H9 (cell line): Measurements from ENCODE around the gene LRP1B. TPM values are rescaled to one million over a fixed set of nuclear protein-coding genes. Genes with fewer than 3 reads are reported as not detected.

Experiments used
- DNase-seq: peaks from one replicate; pipeline ENCODE4 v3.0.0-alpha.2; 2017
- H2AFZ ChIP-seq: one replicate; pipeline ENCODE4 v1.6.1; 2013; ENCODE audit warnings: mild to moderate bottlenecking, low read length, control low read depth, moderate library complexity
- H2AK5ac ChIP-seq: 2 replicates; pipeline ENCODE4 v1.6.1; 2013; ENCODE audit warnings: low read length, control low read depth, mixed read lengths; ENCODE audit not compliant: insufficient read length
- H2BK120ac ChIP-seq: one replicate; pipeline ENCODE4 v1.6.1; 2013; ENCODE audit warnings: low read depth, mild to moderate bottlenecking, low read length, control low read depth, inconsistent platforms; ENCODE audit not compliant: poor library complexity, severe bottlenecking
- H2BK12ac ChIP-seq: 2 replicates; pipeline ENCODE4 v1.6.1; 2013; ENCODE audit warnings: low read length, control low read depth, mixed read lengths, low read depth; ENCODE audit not compliant: insufficient read length
- H2BK15ac ChIP-seq: 2 replicates; pipeline ENCODE4 v1.6.1; 2013; ENCODE audit warnings: low read depth, low read length, control low read depth
- H2BK20ac ChIP-seq: one replicate; pipeline ENCODE4 v1.6.1; 2013; ENCODE audit warnings: low read depth, mild to moderate bottlenecking, low read length, control low read depth, inconsistent platforms; ENCODE audit not compliant: poor library complexity, severe bottlenecking
- H2BK5ac ChIP-seq: 2 replicates; pipeline ENCODE4 v1.6.1; 2013; ENCODE audit warnings: low read length, control low read depth, mixed read lengths; ENCODE audit not compliant: insufficient read length
- H3K14ac ChIP-seq: 2 replicates; pipeline ENCODE4 v1.6.1; 2013; ENCODE audit warnings: low read length, control low read depth; ENCODE audit not compliant: insufficient read depth
- H3K18ac ChIP-seq: 2 replicates; pipeline ENCODE4 v1.6.1; 2013; ENCODE audit warnings: low read depth, mild to moderate bottlenecking, mixed read lengths, low read length, control low read depth; ENCODE audit not compliant: insufficient read length
- H3K23ac ChIP-seq: 2 replicates; pipeline ENCODE4 v1.6.1; 2013; ENCODE audit warnings: low read length, control low read depth, mixed read lengths, low read depth; ENCODE audit not compliant: insufficient read length
- H3K23me2 ChIP-seq: 2 replicates; pipeline ENCODE4 v1.6.1; 2013; ENCODE audit warnings: low read depth, mild to moderate bottlenecking, mixed read lengths, low read length, control low read depth; ENCODE audit not compliant: insufficient read length, poor library complexity, severe bottlenecking
- H3K27ac ChIP-seq: 2 replicates; pipeline ENCODE4 v1.5.1; 2013; ENCODE audit warnings: low read length, control low read depth, mixed read lengths, low read depth; ENCODE audit not compliant: insufficient read length
- H3K27me3 ChIP-seq: 2 replicates; pipeline ENCODE4 v1.6.1; 2013; ENCODE audit warnings: low read length, control low read depth, inconsistent platforms; ENCODE audit not compliant: insufficient read depth
- H3K4ac ChIP-seq: 2 replicates; pipeline ENCODE4 v1.6.1; 2013; ENCODE audit warnings: low read depth, mild to moderate bottlenecking, control low read depth, inconsistent platforms, low read length, moderate library complexity
- H3K4me1 ChIP-seq: 2 replicates; pipeline ENCODE4 v1.6.1; 2013; ENCODE audit warnings: low read length, control low read depth, inconsistent platforms; ENCODE audit not compliant: insufficient read depth
- H3K4me2 ChIP-seq: 2 replicates; pipeline ENCODE4 v1.6.1; 2013; ENCODE audit warnings: low read length, control low read depth, mixed read lengths; ENCODE audit not compliant: insufficient read length, insufficient read depth
- H3K56ac ChIP-seq: 2 replicates; pipeline ENCODE4 v1.6.1; 2013; ENCODE audit warnings: low read depth, mild to moderate bottlenecking, mixed read lengths, low read length, control low read depth; ENCODE audit not compliant: insufficient read length
- H3K79me1 ChIP-seq: 2 replicates; pipeline ENCODE4 v1.6.1; 2013; ENCODE audit warnings: low read depth, mild to moderate bottlenecking, moderate library complexity, low read length, control low read depth, inconsistent platforms; ENCODE audit not compliant: insufficient read depth, poor library complexity, severe bottlenecking
- H3K79me2 ChIP-seq: 2 replicates; pipeline ENCODE4 v1.6.1; 2013; ENCODE audit warnings: low read length, control low read depth, inconsistent platforms; ENCODE audit not compliant: insufficient read depth
- H3K9ac ChIP-seq: 2 replicates; pipeline ENCODE4 v1.6.1; 2013; ENCODE audit warnings: low read length, control low read depth, mixed read lengths; ENCODE audit not compliant: insufficient read length; ENCODE audit errors: extremely low read depth
- H3K9me3 ChIP-seq: one replicate; pipeline ENCODE4 v1.6.1; 2013; ENCODE audit warnings: low read depth, low read length, inconsistent platforms; ENCODE audit not compliant: control insufficient read depth
- H3T11ph ChIP-seq: one replicate; pipeline ENCODE4 v1.6.1; 2013; ENCODE audit warnings: mild to moderate bottlenecking, low read length, control low read depth, inconsistent platforms
- H4K20me1 ChIP-seq: one replicate; pipeline ENCODE4 v1.6.1; 2013; ENCODE audit not compliant: control insufficient read depth, insufficient read length, insufficient read depth
- H4K5ac ChIP-seq: 2 replicates; pipeline ENCODE4 v1.6.1; 2013; ENCODE audit warnings: low read depth, mild to moderate bottlenecking, mixed read lengths, low read length, control low read depth; ENCODE audit not compliant: insufficient read length
- H4K8ac ChIP-seq: replicated peaks from 2 replicates; pipeline ENCODE4 v1.6.1; 2013; ENCODE audit warnings: low read length, control low read depth, mixed read lengths, low read depth; ENCODE audit not compliant: insufficient read length
- H4K91ac ChIP-seq: 2 replicates; pipeline ENCODE4 v1.6.1; 2013; ENCODE audit warnings: low read depth, mild to moderate bottlenecking, moderate library complexity, mixed read lengths, low read length, control low read depth; ENCODE audit not compliant: insufficient read length
- H3K27ac Mint-ChIP-seq, 3 experiments: 2 replicates in 2 of 3; 3 replicates in 1 of 3; pipeline ENCODE4 v1.8.0; 2020 to 2021; ENCODE audit warnings: mixed read lengths in 3 of 3, mild to moderate bottlenecking in 1 of 3, moderate library complexity in 1 of 3
- H3K27me3 Mint-ChIP-seq: 2 replicates; pipeline ENCODE4 v1.8.0; 2021; ENCODE audit warnings: low read depth, mild to moderate bottlenecking, moderate library complexity, mixed read lengths
- H3K36me3 Mint-ChIP-seq, 3 experiments: 2 replicates in 2 of 3; 3 replicates in 1 of 3; pipeline ENCODE4 v1.8.0; 2020 to 2021; ENCODE audit warnings: low read depth in 3 of 3, mixed read lengths in 3 of 3; ENCODE audit not compliant: insufficient read depth in 1 of 3
- H3K4me1 Mint-ChIP-seq, 2 experiments: 2 replicates each; pipeline ENCODE4 v1.8.0; 2020; ENCODE audit warnings: mixed read lengths in 2 of 2
- H3K4me3 Mint-ChIP-seq, 2 experiments: 2 replicates in 1 of 2; 3 replicates in 1 of 2; pipeline ENCODE4 v1.8.0; 2020 to 2021; ENCODE audit warnings: mild to moderate bottlenecking in 2 of 2, mixed read lengths in 2 of 2, moderate library complexity in 1 of 2
- H3K9me3 Mint-ChIP-seq, 2 experiments: 2 replicates in 1 of 2; 3 replicates in 1 of 2; pipeline ENCODE4 v1.8.0; 2020; ENCODE audit warnings: mild to moderate bottlenecking in 2 of 2, mixed read lengths in 2 of 2, moderate library complexity in 1 of 2
- WGBS: extraction: QIAGEN DNeasy Blood & Tissue Kit; methylation state at CpG from one replicate; pipeline ENCODE4 v1.1.7; 2013; ENCODE audit warnings: missing lambda C conversion rate, low lambda C conversion rate, mixed read lengths; ENCODE audit not compliant: insufficient read length; ENCODE audit errors: extremely low coverage; 5-methylcytosine and 5-hydroxymethylcytosine counted together
- total RNA-seq: library from RNA; stranded (reverse); gene quantifications from 2 replicates; pipeline ENCODE4 v1.2.1, GENCODE V29; 2021
- TF ChIP-seq, protein P1 (sequence below): fragments of 200-600 bp; sonication (generic); conservative IDR thresholded peaks from 3 replicates; pipeline ENCODE4 v1.8.0; 2021; ENCODE audit warnings: antibody characterized with exemption, mild to moderate bottlenecking

Gene LRP1B
- total RNA-seq, 1 experiment from 2014 or later = not detected

DNA sequence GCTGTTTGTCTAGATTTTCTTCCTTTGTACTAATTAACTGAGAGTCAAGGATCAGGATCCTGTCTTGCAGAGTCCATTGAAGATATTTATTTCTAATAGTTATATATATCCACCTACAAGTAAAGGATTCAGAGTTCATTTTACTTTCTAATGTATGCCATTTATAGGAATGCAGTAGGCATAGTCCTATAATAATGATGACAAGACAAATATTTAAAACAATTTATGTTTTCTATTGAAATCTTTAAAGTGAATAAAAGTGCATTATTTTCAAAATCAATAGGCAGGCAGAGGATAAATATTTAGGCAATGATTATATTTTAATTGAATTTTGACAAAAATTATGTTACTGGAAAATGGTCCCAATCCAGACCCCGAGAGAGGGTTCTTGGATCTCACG, 1919.9 kb downstream of the LRP1B start:
- DNase-seq = no peak
- no peak overlapping the region for H3K56ac ChIP-seq
- H3K4ac ChIP-seq = no peak overlapping the region
- Mint-ChIP-seq H3K27me3 (no peaks in the 10 kb centered on the region), H3K4me1 (no peaks in the 10 kb centered on the region), H3K4me3 (no peak overlapping the region), H3K9me3 (no peaks in the 10 kb centered on the region), H3K27ac (no peak overlapping the region), H3K36me3 (no peaks in the 10 kb centered on the region)
- H3K9ac ChIP-seq = no peak overlapping the region
- no peak overlapping the region for H2BK5ac ChIP-seq
- H2BK12ac ChIP-seq = no peak overlapping the region
- no peaks in the 10 kb centered on the region for H3K79me1 ChIP-seq
- no peak overlapping the region for H3K18ac ChIP-seq
- H3K27ac ChIP-seq = no peak overlapping the region
- no peaks in the 10 kb centered on the region for H3K9me3 ChIP-seq
- no peak overlapping the region for H4K5ac ChIP-seq
- H3K23me2 ChIP-seq = no peaks in the 10 kb centered on the region
- H2BK120ac ChIP-seq = no peak overlapping the region
- H3T11ph ChIP-seq = no peak overlapping the region
- H3K23ac ChIP-seq = no peak overlapping the region
- no peak overlapping the region for H2BK20ac ChIP-seq
- no peaks in the 10 kb centered on the region for H3K79me2 ChIP-seq
- no peak overlapping the region for H3K14ac ChIP-seq
- no peak overlapping the region for H2BK15ac ChIP-seq
- no peak overlapping the region for H2AFZ ChIP-seq
- no peaks in the 10 kb centered on the region for H3K27me3 ChIP-seq
- H3K4me1 ChIP-seq = no peaks in the 10 kb centered on the region
- TF ChIP-seq, protein P1, sequence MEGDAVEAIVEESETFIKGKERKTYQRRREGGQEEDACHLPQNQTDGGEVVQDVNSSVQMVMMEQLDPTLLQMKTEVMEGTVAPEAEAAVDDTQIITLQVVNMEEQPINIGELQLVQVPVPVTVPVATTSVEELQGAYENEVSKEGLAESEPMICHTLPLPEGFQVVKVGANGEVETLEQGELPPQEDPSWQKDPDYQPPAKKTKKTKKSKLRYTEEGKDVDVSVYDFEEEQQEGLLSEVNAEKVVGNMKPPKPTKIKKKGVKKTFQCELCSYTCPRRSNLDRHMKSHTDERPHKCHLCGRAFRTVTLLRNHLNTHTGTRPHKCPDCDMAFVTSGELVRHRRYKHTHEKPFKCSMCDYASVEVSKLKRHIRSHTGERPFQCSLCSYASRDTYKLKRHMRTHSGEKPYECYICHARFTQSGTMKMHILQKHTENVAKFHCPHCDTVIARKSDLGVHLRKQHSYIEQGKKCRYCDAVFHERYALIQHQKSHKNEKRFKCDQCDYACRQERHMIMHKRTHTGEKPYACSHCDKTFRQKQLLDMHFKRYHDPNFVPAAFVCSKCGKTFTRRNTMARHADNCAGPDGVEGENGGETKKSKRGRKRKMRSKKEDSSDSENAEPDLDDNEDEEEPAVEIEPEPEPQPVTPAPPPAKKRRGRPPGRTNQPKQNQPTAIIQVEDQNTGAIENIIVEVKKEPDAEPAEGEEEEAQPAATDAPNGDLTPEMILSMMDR = no peak
- no peak overlapping the region for H2AK5ac ChIP-seq
- H4K8ac ChIP-seq = no peak overlapping the region
- H3K4me2 ChIP-seq = no peak overlapping the region
- no peaks in the 10 kb centered on the region for H4K20me1 ChIP-seq
- no peak overlapping the region for H4K91ac ChIP-seq
- WGBS = no CpG with 5 or more reads among the region's 2 CpGs
